ENCODE data around the gene NSMF.

The NSMF gene

DNA sequence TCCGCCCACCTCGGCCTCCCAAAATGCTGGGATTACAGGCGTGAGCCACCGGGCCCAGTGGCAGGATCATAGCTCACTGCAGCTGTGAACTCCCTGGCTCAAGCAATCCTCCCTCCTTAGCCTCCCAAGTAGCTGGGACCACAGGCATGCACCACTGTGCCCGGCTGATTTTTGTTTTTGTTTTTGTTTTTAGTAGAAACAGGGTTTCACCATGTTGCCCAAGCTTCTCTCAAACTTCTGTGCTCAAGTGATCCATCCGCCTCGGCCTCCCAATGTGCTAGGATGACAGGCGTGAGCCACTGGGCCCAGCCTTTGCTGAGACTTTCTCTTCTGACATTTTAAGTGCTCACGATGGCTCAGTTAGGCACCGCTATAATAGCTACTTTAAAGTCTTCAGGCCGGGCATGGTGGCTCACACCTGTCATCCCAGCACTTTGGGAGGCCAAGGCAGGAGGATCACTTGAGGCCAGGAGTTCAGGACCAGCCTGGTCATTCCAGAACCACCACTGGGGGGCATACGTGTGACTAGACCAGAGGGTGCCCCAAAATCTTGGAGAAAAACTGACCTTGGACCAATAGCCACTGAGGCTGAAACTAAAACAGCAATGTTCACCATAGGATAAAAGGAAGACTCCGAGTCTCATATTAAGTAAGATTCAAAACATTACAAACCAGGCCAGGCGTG lies 14.9 kb downstream of the NSMF start:
- H3K9me3 Mint-ChIP-seq, result no peaks in the 10 kb centered on the region
- no peak overlapping the region for H3K27ac Mint-ChIP-seq
- DNase-seq (ENCODE audit: low spot score in 2 of 2) (no peak), ATAC-seq (ENCODE audit: low read depth) (no peak)
- H3K4me3 Mint-ChIP-seq, result no peak overlapping the region
- peaks cover 5% of the 10 kb centered on the region for H3K4me1 Mint-ChIP-seq
- no peaks in the 10 kb centered on the region for H3K36me3 Mint-ChIP-seq
- H3K27me3 Mint-ChIP-seq, result peaks cover 10% of the 10 kb centered on the region

DNA sequence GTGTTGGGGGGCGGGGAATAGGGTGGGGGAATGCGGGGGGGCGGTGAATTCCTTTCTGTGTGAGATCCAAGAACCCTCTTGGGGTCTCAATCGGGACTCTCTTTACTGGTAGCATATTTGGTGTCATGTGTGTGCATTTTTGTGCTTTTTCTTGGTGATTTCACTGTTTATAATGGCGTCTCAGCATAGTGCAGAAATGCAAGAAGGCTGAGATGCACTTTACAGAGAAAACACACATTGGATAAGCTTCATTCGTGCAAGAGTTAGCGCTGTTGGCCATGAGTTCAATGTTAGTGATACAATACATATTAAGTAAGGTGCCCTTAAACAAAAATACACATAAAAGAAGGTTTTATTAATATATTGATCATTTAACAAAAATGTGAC lies 17.2 kb downstream of the NSMF start:
- H3K9me3 Mint-ChIP-seq, result no peaks in the 10 kb centered on the region
- no peaks in the 10 kb centered on the region for H3K36me3 Mint-ChIP-seq
- DNase-seq (ENCODE audit: low spot score in 2 of 2) (no peak), ATAC-seq (ENCODE audit: low read depth) (no peak)
- peak overlapping the region; percentile 70 for H3K4me3 Mint-ChIP-seq
- H3K4me1 Mint-ChIP-seq, result peaks cover 5% of the 10 kb centered on the region
- no peak overlapping the region for H3K27ac Mint-ChIP-seq
- H3K27me3 Mint-ChIP-seq, result peaks cover 14% of the 10 kb centered on the region

DNA sequence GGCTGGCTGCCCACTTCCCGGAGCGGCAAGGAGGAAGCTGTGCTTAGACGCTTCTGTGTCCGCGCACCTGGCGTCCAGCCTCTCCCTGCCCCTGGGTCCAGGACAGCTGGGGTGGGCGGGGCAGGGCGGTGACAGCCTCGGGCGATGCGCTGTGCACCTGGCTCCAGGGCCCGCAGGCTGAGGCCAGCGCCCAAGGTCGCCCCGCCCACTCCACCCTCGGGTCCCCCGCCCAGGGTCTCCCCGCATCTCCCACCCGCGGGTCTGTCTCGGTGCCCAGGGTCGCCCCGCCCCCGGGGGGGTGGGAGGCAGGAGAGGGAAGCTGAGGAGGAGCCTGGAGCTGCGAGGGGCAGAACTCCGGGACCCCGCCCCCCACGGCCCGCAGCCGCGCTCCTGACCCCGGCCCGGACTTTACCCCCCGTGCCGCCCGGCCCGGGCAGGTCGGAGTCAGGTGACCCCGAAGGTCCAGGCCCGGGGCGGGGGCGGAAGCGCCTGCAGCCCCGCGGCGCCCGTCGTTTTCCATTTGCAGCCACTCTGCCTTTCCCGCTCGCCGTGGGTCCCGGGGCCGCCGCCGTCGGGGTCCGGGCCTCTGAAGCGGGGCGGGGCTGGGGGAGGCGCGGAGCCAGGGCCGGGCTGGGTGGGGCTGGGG lies 17.7 kb downstream of the NSMF start, which contains the start of gene ENTPD8:
TSS of gene ENTPD8 (minus strand) at position 69 of the 646 bp plus-strand sequence. CDS start 3,072 bp downstream, outside the sequence.
- DNase-seq (ENCODE audit: low spot score in 2 of 2) (no peak), ATAC-seq (ENCODE audit: low read depth) (no peak)
- Mint-ChIP-seq H3K27ac (no peak within 1 kb of the TSS), H3K4me1 (peaks cover 5% of the 10 kb centered on the region), H3K36me3 (no peaks in the 10 kb centered on the region), H3K27me3 (peaks cover 14% of the 10 kb centered on the region), H3K4me3 (peak within 1 kb of the TSS; percentile 70), H3K9me3 (no peaks in the 10 kb centered on the region)

DNA sequence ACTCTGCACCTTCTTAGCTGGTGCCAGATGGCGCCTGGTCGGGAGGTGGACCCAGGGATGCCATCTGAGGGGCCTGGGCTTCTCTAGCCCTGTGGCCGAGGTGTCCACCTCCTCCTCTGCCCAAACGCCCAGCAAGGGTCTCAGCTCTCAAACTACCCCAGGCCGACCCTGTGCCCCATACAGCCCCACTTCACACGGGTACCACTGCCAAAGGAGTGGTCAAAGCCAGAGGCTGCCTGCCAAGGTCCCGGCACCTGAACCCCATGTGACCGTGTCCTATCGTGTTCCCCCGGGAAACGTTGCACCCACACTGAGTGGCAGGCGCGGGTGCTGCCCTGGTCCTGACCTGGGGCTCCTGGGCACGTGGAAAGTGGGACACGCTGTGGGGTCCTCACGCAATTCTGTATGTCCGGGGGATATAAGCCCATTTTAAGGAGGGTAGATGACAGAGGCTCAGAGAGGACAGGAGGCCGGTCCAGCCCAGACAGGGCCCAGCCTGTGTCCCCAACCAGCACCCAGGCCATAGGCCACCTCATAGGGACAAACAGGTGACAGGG lies 19.9 kb downstream of the NSMF start:
- DNase-seq (ENCODE audit: low spot score in 2 of 2) (no peak), ATAC-seq (ENCODE audit: low read depth) (no peak)
- Mint-ChIP-seq H3K27me3 (peaks cover 14% of the 10 kb centered on the region), H3K36me3 (no peaks in the 10 kb centered on the region), H3K4me3 (no peak overlapping the region), H3K9me3 (no peaks in the 10 kb centered on the region), H3K4me1 (peaks cover 3% of the 10 kb centered on the region), H3K27ac (no peak overlapping the region)

- Mint-ChIP-seq H3K4me3 (no peak overlapping the region), H3K36me3 (no peaks in the 10 kb centered on the region), H3K27me3 (peaks cover 14% of the 10 kb centered on the region), H3K27ac (no peak overlapping the region), H3K4me1 (peaks cover 3% of the 10 kb centered on the region), H3K9me3 (no peaks in the 10 kb centered on the region)
- no peak for ATAC-seq (ENCODE audit: low read depth)
- no peak for DNase-seq (ENCODE audit: low spot score in 2 of 2)
These were observed 20.5 kb downstream of the NSMF start for GRCh38 chr9:137438591-137439157.

- peaks cover 13% of the 10 kb centered on the region for H3K27me3 Mint-ChIP-seq
- no peak for DNase-seq (ENCODE audit: low spot score in 2 of 2)
- no peak overlapping the region for H3K27ac Mint-ChIP-seq
- ATAC-seq (ENCODE audit: low read depth), result no peak
- H3K4me3 Mint-ChIP-seq, result no peak overlapping the region
- H3K4me1 Mint-ChIP-seq, result peaks cover 3% of the 10 kb centered on the region
- H3K9me3 Mint-ChIP-seq, result no peaks in the 10 kb centered on the region
- no peaks in the 10 kb centered on the region for H3K36me3 Mint-ChIP-seq
These were observed 21.2 kb downstream of the NSMF start for GRCh38 chr9:137437691-137438590.

- H3K4me1 Mint-ChIP-seq, result peaks cover 2% of the 10 kb centered on the region
- H3K27me3 Mint-ChIP-seq, result peaks cover 11% of the 10 kb centered on the region
- no peak overlapping the region for H3K4me3 Mint-ChIP-seq
- no peaks in the 10 kb centered on the region for H3K9me3 Mint-ChIP-seq
- H3K27ac Mint-ChIP-seq, result no peak overlapping the region
- no peak for DNase-seq (ENCODE audit: low spot score in 2 of 2)
- ATAC-seq (ENCODE audit: low read depth), result no peak
- no peaks in the 10 kb centered on the region for H3K36me3 Mint-ChIP-seq
These were observed 22.2 kb downstream of the NSMF start for GRCh38 chr9:137436761-137437600.

DNA sequence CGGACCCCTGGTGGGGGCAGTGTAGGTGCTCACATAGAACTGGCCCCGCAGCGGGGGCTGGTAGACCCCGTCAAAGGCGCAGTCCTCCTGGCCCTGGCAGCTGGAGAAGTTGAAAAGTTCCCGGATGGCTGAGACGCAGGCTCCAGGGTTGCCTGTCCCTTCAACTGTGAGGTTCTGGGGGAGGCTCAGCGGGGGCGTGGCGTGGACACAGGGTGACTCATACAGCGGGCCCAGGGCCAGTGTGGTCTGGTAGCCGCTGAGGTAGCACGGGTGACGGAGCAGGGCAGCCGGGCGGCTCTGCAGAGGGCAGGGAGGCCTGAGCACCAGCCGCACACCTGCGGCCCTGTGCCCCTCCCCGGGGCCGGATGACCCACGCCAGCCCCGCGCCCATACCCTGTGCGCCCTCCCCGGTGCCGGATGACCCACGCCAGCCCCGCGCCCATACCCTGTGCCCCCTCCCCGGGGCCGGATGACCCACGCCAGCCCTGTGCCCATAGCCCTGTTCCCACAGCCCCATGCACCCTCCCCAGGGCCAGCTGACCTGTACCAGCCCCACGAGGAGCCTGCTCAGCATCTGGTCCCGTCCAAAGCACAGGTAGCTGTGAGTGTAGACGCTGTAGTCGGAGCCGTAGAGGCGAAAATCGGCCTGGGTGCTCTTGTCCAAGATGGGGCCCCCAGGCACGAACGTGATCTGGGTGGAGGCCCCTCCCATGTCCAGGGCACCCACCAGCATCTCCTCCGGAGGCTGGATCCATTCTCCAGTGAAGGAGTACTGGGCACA lies 23.0 kb downstream of the NSMF start:
- ATAC-seq (ENCODE audit: low read depth) (no peak), DNase-seq (ENCODE audit: low spot score in 2 of 2) (no peak)
- Mint-ChIP-seq H3K27me3 (peaks cover 9% of the 10 kb centered on the region), H3K36me3 (no peaks in the 10 kb centered on the region), H3K27ac (no peak overlapping the region), H3K4me3 (no peak overlapping the region), H3K4me1 (no peaks in the 10 kb centered on the region), H3K9me3 (no peaks in the 10 kb centered on the region)

DNA sequence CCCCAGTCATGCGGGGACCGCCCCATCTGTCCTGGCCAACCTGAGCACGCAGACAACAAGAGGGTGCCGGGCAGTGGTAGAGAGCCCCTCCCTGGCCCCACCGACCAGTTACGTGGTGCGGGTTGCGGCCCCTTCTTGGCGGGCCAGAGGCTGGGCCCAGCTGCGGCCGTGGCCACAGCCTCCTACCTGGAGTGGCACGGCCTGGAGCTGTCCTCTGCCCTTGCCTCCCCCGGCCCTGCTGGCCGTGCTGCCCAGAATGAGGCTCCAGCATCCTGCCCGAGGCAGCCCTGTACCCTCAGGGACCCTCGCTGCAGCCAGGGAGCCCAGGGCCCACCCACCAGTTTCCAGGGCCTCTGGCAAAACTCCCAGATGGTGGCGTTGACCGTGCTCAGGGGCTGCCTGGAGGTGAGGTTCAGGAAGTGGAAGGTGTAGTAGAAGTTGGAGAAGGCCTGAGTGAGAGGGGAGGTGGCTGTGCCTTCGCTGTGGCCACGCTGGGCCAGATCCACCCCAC lies 23.7 kb downstream of the NSMF start:
- Mint-ChIP-seq H3K4me1 (no peaks in the 10 kb centered on the region), H3K36me3 (no peaks in the 10 kb centered on the region), H3K27ac (no peak overlapping the region), H3K27me3 (peaks cover 9% of the 10 kb centered on the region), H3K9me3 (no peaks in the 10 kb centered on the region), H3K4me3 (no peak overlapping the region)
- DNase-seq (ENCODE audit: low spot score in 2 of 2) (no peak), ATAC-seq (ENCODE audit: low read depth) (no peak)

DNA sequence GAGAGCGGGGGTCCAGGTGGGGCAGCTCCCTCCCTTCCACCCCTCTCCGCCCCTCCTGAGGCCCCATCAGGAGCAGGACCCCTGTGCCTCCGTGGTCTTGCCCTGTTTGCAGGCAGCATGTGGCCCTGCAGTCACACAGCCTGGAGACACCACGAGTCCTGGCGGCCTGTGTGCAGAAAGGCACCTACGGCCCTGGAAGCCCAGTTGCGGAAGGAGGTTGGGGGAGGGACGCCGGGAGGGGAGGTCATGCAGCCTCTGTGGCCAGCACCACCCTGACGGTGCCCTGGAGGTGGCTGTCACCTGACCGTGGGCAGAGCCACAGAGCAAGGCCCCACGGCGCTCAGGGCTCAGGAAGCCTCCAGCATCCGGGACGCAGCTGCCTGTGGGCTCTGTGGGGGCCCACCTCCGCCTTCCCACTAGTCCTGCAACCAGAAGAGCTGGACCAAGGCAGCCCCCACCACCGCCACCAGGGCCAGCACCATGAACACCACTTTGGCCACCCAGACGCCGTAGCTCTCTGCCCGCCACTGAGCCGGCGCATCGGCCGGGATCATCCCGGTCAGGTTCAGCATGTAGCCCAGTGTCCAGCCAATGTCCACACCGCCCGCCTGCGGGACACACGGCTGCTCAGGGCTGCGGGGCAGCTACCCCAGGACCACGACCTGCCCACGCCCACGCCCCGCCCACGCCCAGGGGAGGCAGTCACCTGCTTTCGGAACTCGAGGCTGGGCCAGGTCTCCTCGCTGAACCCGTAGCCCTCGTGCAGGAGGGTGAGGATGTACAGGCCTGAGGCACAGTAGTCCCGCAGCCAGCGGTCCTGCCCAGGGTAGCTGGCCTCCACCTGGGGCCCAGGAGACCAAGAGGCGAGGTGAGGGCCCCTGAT lies 24.4 kb downstream of the NSMF start:
- no peak for DNase-seq (ENCODE audit: low spot score in 2 of 2)
- Mint-ChIP-seq H3K27me3 (peaks cover 9% of the 10 kb centered on the region), H3K27ac (no peak overlapping the region), H3K4me3 (no peak overlapping the region), H3K4me1 (peaks cover 2% of the 10 kb centered on the region), H3K9me3 (no peaks in the 10 kb centered on the region), H3K36me3 (no peaks in the 10 kb centered on the region)
- ATAC-seq (ENCODE audit: low read depth), result no peak

GRCh38 chr9:137433916-137434431 lies 25.2 kb downstream of the NSMF start:
- ATAC-seq (ENCODE audit: low read depth) (no peak), DNase-seq (ENCODE audit: low spot score in 2 of 2) (no peak)
- no peaks in the 10 kb centered on the region for H3K36me3 Mint-ChIP-seq
- peaks cover 4% of the 10 kb centered on the region for H3K4me1 Mint-ChIP-seq
- no peaks in the 10 kb centered on the region for H3K9me3 Mint-ChIP-seq
- no peak overlapping the region for H3K4me3 Mint-ChIP-seq
- H3K27me3 Mint-ChIP-seq, result peaks cover 3% of the 10 kb centered on the region
- no peak overlapping the region for H3K27ac Mint-ChIP-seq

Data from memory B cell (primary cell).